H9 (cell line): ENCODE results near the gene INTS7. TPM values are rescaled to one million over a fixed set of nuclear protein-coding genes. Genes with fewer than 3 reads are reported as not detected.

Source experiments
- DNase-seq: peaks from one replicate; pipeline ENCODE4 v3.0.0-alpha.2; 2017
- H2AFZ ChIP-seq: one replicate; pipeline ENCODE4 v1.6.1; 2013; ENCODE audit warnings: mild to moderate bottlenecking, low read length, control low read depth, moderate library complexity
- H2AK5ac ChIP-seq: 2 replicates; pipeline ENCODE4 v1.6.1; 2013; ENCODE audit warnings: low read length, control low read depth, mixed read lengths; ENCODE audit not compliant: insufficient read length
- H2BK120ac ChIP-seq: one replicate; pipeline ENCODE4 v1.6.1; 2013; ENCODE audit warnings: low read depth, mild to moderate bottlenecking, low read length, control low read depth, inconsistent platforms; ENCODE audit not compliant: poor library complexity, severe bottlenecking
- H2BK12ac ChIP-seq: 2 replicates; pipeline ENCODE4 v1.6.1; 2013; ENCODE audit warnings: low read length, control low read depth, mixed read lengths, low read depth; ENCODE audit not compliant: insufficient read length
- H2BK15ac ChIP-seq: 2 replicates; pipeline ENCODE4 v1.6.1; 2013; ENCODE audit warnings: low read depth, low read length, control low read depth
- H2BK20ac ChIP-seq: one replicate; pipeline ENCODE4 v1.6.1; 2013; ENCODE audit warnings: low read depth, mild to moderate bottlenecking, low read length, control low read depth, inconsistent platforms; ENCODE audit not compliant: poor library complexity, severe bottlenecking
- H2BK5ac ChIP-seq: 2 replicates; pipeline ENCODE4 v1.6.1; 2013; ENCODE audit warnings: low read length, control low read depth, mixed read lengths; ENCODE audit not compliant: insufficient read length
- H3K14ac ChIP-seq: 2 replicates; pipeline ENCODE4 v1.6.1; 2013; ENCODE audit warnings: low read length, control low read depth; ENCODE audit not compliant: insufficient read depth
- H3K18ac ChIP-seq: 2 replicates; pipeline ENCODE4 v1.6.1; 2013; ENCODE audit warnings: low read depth, mild to moderate bottlenecking, mixed read lengths, low read length, control low read depth; ENCODE audit not compliant: insufficient read length
- H3K23ac ChIP-seq: 2 replicates; pipeline ENCODE4 v1.6.1; 2013; ENCODE audit warnings: low read length, control low read depth, mixed read lengths, low read depth; ENCODE audit not compliant: insufficient read length
- H3K23me2 ChIP-seq: 2 replicates; pipeline ENCODE4 v1.6.1; 2013; ENCODE audit warnings: low read depth, mild to moderate bottlenecking, mixed read lengths, low read length, control low read depth; ENCODE audit not compliant: insufficient read length, poor library complexity, severe bottlenecking
- H3K27ac ChIP-seq: 2 replicates; pipeline ENCODE4 v1.5.1; 2013; ENCODE audit warnings: low read length, control low read depth, mixed read lengths, low read depth; ENCODE audit not compliant: insufficient read length
- H3K27me3 ChIP-seq: 2 replicates; pipeline ENCODE4 v1.6.1; 2013; ENCODE audit warnings: low read length, control low read depth, inconsistent platforms; ENCODE audit not compliant: insufficient read depth
- H3K4ac ChIP-seq: 2 replicates; pipeline ENCODE4 v1.6.1; 2013; ENCODE audit warnings: low read depth, mild to moderate bottlenecking, control low read depth, inconsistent platforms, low read length, moderate library complexity
- H3K4me1 ChIP-seq: 2 replicates; pipeline ENCODE4 v1.6.1; 2013; ENCODE audit warnings: low read length, control low read depth, inconsistent platforms; ENCODE audit not compliant: insufficient read depth
- H3K4me2 ChIP-seq: 2 replicates; pipeline ENCODE4 v1.6.1; 2013; ENCODE audit warnings: low read length, control low read depth, mixed read lengths; ENCODE audit not compliant: insufficient read length, insufficient read depth
- H3K56ac ChIP-seq: 2 replicates; pipeline ENCODE4 v1.6.1; 2013; ENCODE audit warnings: low read depth, mild to moderate bottlenecking, mixed read lengths, low read length, control low read depth; ENCODE audit not compliant: insufficient read length
- H3K79me1 ChIP-seq: 2 replicates; pipeline ENCODE4 v1.6.1; 2013; ENCODE audit warnings: low read depth, mild to moderate bottlenecking, moderate library complexity, low read length, control low read depth, inconsistent platforms; ENCODE audit not compliant: insufficient read depth, poor library complexity, severe bottlenecking
- H3K79me2 ChIP-seq: 2 replicates; pipeline ENCODE4 v1.6.1; 2013; ENCODE audit warnings: low read length, control low read depth, inconsistent platforms; ENCODE audit not compliant: insufficient read depth
- H3K9ac ChIP-seq: 2 replicates; pipeline ENCODE4 v1.6.1; 2013; ENCODE audit warnings: low read length, control low read depth, mixed read lengths; ENCODE audit not compliant: insufficient read length; ENCODE audit errors: extremely low read depth
- H3K9me3 ChIP-seq: one replicate; pipeline ENCODE4 v1.6.1; 2013; ENCODE audit warnings: low read depth, low read length, inconsistent platforms; ENCODE audit not compliant: control insufficient read depth
- H3T11ph ChIP-seq: one replicate; pipeline ENCODE4 v1.6.1; 2013; ENCODE audit warnings: mild to moderate bottlenecking, low read length, control low read depth, inconsistent platforms
- H4K20me1 ChIP-seq: one replicate; pipeline ENCODE4 v1.6.1; 2013; ENCODE audit not compliant: control insufficient read depth, insufficient read length, insufficient read depth
- H4K5ac ChIP-seq: 2 replicates; pipeline ENCODE4 v1.6.1; 2013; ENCODE audit warnings: low read depth, mild to moderate bottlenecking, mixed read lengths, low read length, control low read depth; ENCODE audit not compliant: insufficient read length
- H4K8ac ChIP-seq: replicated peaks from 2 replicates; pipeline ENCODE4 v1.6.1; 2013; ENCODE audit warnings: low read length, control low read depth, mixed read lengths, low read depth; ENCODE audit not compliant: insufficient read length
- H4K91ac ChIP-seq: 2 replicates; pipeline ENCODE4 v1.6.1; 2013; ENCODE audit warnings: low read depth, mild to moderate bottlenecking, moderate library complexity, mixed read lengths, low read length, control low read depth; ENCODE audit not compliant: insufficient read length
- H3K27ac Mint-ChIP-seq, 3 experiments: 2 replicates in 2 of 3; 3 replicates in 1 of 3; pipeline ENCODE4 v1.8.0; 2020 to 2021; ENCODE audit warnings: mixed read lengths in 3 of 3, mild to moderate bottlenecking in 1 of 3, moderate library complexity in 1 of 3
- H3K27me3 Mint-ChIP-seq: 2 replicates; pipeline ENCODE4 v1.8.0; 2021; ENCODE audit warnings: low read depth, mild to moderate bottlenecking, moderate library complexity, mixed read lengths
- H3K36me3 Mint-ChIP-seq, 3 experiments: 2 replicates in 2 of 3; 3 replicates in 1 of 3; pipeline ENCODE4 v1.8.0; 2020 to 2021; ENCODE audit warnings: low read depth in 3 of 3, mixed read lengths in 3 of 3; ENCODE audit not compliant: insufficient read depth in 1 of 3
- H3K4me1 Mint-ChIP-seq, 2 experiments: 2 replicates each; pipeline ENCODE4 v1.8.0; 2020; ENCODE audit warnings: mixed read lengths in 2 of 2
- H3K4me3 Mint-ChIP-seq, 2 experiments: 2 replicates in 1 of 2; 3 replicates in 1 of 2; pipeline ENCODE4 v1.8.0; 2020 to 2021; ENCODE audit warnings: mild to moderate bottlenecking in 2 of 2, mixed read lengths in 2 of 2, moderate library complexity in 1 of 2
- H3K9me3 Mint-ChIP-seq, 2 experiments: 2 replicates in 1 of 2; 3 replicates in 1 of 2; pipeline ENCODE4 v1.8.0; 2020; ENCODE audit warnings: mild to moderate bottlenecking in 2 of 2, mixed read lengths in 2 of 2, moderate library complexity in 1 of 2
- CTCF ChIP-seq: fragments of 200-600 bp; sonication (generic); conservative IDR thresholded peaks from 3 replicates; pipeline ENCODE4 v1.8.0; 2021; ENCODE audit warnings: antibody characterized with exemption, mild to moderate bottlenecking
- WGBS: extraction: QIAGEN DNeasy Blood & Tissue Kit; methylation state at CpG from one replicate; pipeline ENCODE4 v1.1.7; 2013; ENCODE audit warnings: missing lambda C conversion rate, low lambda C conversion rate, mixed read lengths; ENCODE audit not compliant: insufficient read length; ENCODE audit errors: extremely low coverage; 5-methylcytosine and 5-hydroxymethylcytosine counted together
- total RNA-seq: library from RNA; stranded (reverse); gene quantifications from 2 replicates; pipeline ENCODE4 v1.2.1, GENCODE V29; 2021

The INTS7 gene
- total RNA-seq, 1 experiment from 2014 or later: 32.3 TPM

DNA sequence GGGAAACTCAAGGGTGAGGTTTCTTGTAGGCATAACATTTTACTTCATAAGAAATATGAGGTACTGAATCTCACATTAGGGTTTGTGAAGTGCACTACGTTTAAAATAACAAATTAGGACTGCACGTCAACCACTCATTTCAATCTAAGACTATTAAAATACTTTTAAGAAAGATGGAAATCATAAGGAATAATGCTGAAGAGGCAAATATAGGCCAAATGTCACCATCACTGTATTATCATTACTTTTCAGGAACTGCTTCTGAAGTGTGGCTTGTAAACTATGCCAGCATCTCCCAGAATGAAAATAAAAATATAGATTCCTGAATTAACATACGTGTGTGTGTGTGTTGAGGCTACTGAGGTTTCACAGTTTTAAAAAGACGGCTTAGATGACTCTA is 56.8 kb downstream of the INTS7 start:
- no peak overlapping the region for H2AFZ ChIP-seq
- no peaks in the 10 kb centered on the region for H3K23me2 ChIP-seq
- no peak overlapping the region for H2AK5ac ChIP-seq
- H4K20me1 ChIP-seq: no peaks in the 10 kb centered on the region
- H3K9ac ChIP-seq: no peak overlapping the region
- peaks cover 12 to 15% of the 10 kb centered on the region in 2 experiments for H3K4me1 Mint-ChIP-seq
- H4K8ac ChIP-seq: no peak overlapping the region
- no peak overlapping the region for H2BK5ac ChIP-seq
- H3K18ac ChIP-seq: no peak overlapping the region
- no peak overlapping the region for H3K4ac ChIP-seq
- H2BK20ac ChIP-seq: no peak overlapping the region
- no peak overlapping the region for H2BK15ac ChIP-seq
- H3K4me1 ChIP-seq: no peaks in the 10 kb centered on the region
- no peak overlapping the region for H3K27ac ChIP-seq
- no peaks in the 10 kb centered on the region for H3K9me3 ChIP-seq
- no peaks in the 10 kb centered on the region for H3K27me3 ChIP-seq
- no peaks in the 10 kb centered on the region for H3K79me1 ChIP-seq
- H3K4me2 ChIP-seq: no peak overlapping the region
- H4K91ac ChIP-seq: no peak overlapping the region
- no peak overlapping the region for H3K23ac ChIP-seq
- no peak overlapping the region for H3K14ac ChIP-seq
- H3T11ph ChIP-seq: no peak overlapping the region
- no peaks in the 10 kb centered on the region for H3K79me2 ChIP-seq
- H2BK120ac ChIP-seq: no peak overlapping the region
- TF ChIP-seq CTCF: no peak
- no CpG with 5 or more reads among the region's 4 CpGs for WGBS
- H3K4me3 Mint-ChIP-seq: no peak overlapping the region
- no peaks in the 10 kb centered on the region for H3K9me3 Mint-ChIP-seq
- H4K5ac ChIP-seq: no peak overlapping the region
- no peak overlapping the region for H3K27ac Mint-ChIP-seq
- DNase-seq: no peak
- H2BK12ac ChIP-seq: no peak overlapping the region
- H3K27me3 Mint-ChIP-seq: no peaks in the 10 kb centered on the region
- no peak overlapping the region for H3K56ac ChIP-seq
- H3K36me3 Mint-ChIP-seq: peaks cover 3 to 48% (median 4%) of the 10 kb centered on the region in 3 experiments; a peak in 4 of 7 replicates
